Activated CD4-positive, alpha-beta T cell treated with anti-CD3 and anti-CD28 coated beads for 4 hours (primary cell): ENCODE measurements around the gene DPY19L1.
"Not testable (repeated sequence)": the region's sequence is repeated elsewhere in the genome, so short reads cannot be mapped to it uniquely, and the experiment has no call there.

ENCODE experiments used
- DNase-seq, 2 donors: peaks; one replicate each; pipeline ENCODE4 v3.0.0-alpha.2; 2020

Gene DPY19L1

DNA sequence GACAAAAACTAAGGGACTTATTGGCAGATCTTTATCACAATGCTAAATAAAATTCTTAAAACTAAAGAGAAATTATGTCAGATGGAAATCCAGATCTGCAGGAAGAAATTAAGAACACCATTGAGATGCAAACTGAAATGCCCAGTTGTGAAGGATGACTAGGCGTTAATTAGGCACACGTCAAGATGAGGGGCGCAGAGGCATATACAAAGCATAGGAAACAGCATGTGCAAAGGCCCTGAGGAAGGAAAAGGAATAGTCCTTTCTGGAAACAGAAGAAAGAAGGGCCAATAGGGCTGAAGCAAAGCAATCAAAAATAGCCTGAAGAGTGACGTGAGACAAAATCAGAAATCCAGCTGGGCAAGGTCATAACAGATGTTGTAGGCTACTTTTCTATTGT lies 53.1 kb downstream of the DPY19L1 start:
- not testable (repeated sequence) for DNase-seq

- no peak for DNase-seq
These were observed 54.8 kb downstream of the DPY19L1 start for GRCh38 chr7:34982371-34983019.

- DNase-seq, result not testable (repeated sequence)
These were observed 58.2 kb downstream of the DPY19L1 start for GRCh38 chr7:34979124-34979523.

DNA sequence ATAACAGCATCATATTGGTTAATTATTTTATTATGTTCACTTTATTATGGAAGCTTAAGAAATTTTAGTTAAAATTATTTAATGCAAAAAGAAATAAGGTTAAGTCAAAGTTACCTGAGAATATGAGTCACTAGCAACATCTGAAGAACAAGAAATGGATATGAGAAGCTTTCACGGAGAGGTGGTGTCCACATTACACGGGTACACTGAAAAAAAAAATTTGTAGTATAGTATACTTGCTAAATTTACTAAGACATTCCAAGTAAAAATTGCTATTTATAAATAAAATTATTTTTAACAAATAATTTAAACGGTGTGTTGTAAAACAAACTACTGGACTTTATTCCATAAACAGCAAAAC lies 63.9 kb downstream of the DPY19L1 start:
- no peak for DNase-seq

GRCh38 chr7:34972739-34973399 lies 64.4 kb downstream of the DPY19L1 start:
- DNase-seq, result not testable (repeated sequence)

GRCh38 chr7:34967818-34968217 lies 69.5 kb downstream of the DPY19L1 start:
- DNase-seq, result not testable (repeated sequence)

- DNase-seq, result not testable (repeated sequence)
These were observed 70.8 kb downstream of the DPY19L1 start for GRCh38 chr7:34966504-34966903.

DNA sequence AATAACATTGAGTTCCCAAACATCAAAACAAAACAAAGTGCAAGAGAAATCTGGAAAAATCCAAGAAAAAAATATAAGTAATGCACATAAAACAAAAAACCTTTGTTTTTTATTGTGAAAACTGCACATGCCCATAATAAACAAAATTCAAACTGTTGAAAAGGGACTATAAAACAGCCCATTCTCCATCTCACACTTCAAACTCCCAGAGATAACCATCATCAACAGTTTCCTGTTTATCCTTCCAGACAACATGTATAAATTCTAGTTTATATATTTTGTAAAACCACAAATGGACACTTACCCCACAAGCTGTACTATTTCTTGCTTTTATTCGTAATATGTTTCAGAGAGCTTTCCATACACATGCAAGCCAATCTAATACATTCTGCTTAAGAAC lies 79.3 kb downstream of the DPY19L1 start:
- DNase-seq, result no peak

GRCh38 chr7:34952822-34953221 lies 84.5 kb downstream of the DPY19L1 start:
- DNase-seq, result no peak

GRCh38 chr7:34949361-34949760 lies 87.9 kb downstream of the DPY19L1 start:
- DNase-seq, result no peak

- not testable (repeated sequence) for DNase-seq
These were observed 89.9 kb downstream of the DPY19L1 start for GRCh38 chr7:34947427-34947826.

- DNase-seq, result no peak
These were observed 90.8 kb downstream of the DPY19L1 start for GRCh38 chr7:34946486-34946885.

DNA sequence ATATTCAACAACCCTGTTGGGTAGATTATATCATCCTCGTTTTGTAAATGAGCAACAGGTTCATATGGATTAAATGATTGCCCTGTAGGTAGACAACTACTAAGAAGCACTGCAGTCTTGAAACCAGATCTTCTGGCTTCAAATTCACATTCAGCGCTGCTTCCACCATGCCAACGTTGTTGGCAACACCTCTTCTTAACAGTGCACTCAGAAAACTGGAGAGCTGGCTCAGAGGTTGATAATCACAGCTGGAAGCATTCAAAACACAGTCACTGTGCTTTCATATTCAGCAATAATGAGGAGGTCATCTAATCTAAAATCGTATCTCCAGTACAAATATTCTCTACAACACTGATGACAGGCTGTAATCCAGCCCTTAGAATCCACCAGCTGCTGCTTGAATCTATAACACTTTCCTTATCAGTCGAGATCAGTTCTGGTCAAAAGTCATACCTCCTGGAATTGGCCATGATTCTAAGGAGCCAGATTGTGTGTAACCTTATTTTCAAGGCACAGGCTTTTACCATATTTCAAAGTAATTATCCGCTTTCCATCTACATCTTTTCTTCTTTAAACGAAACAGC lies 91.3 kb downstream of the DPY19L1 start:
- DNase-seq, result not testable (repeated sequence)

DNA sequence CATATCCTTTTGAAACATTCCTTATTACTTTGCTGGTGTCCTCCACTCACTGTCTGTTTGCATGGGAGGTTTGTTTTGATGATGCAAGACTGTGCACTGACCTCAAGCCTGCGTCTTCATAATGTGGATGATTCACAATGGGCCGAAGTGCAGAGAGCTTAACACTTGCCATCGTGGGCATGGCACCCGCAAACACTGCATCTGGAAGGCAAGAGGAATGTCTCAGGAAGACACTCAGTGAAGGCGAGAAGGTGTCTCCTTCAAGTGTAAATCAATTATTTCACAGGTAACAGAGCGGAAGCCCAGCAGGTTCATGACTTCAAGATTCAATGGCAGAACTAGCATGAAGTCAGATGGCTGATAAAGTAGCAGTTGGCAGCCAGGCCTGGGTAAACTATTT lies 98.1 kb downstream of the DPY19L1 start:
- no peak for DNase-seq

GRCh38 chr7:34935735-34936165 lies 101.5 kb downstream of the DPY19L1 start:
- not testable (repeated sequence) for DNase-seq

DNA sequence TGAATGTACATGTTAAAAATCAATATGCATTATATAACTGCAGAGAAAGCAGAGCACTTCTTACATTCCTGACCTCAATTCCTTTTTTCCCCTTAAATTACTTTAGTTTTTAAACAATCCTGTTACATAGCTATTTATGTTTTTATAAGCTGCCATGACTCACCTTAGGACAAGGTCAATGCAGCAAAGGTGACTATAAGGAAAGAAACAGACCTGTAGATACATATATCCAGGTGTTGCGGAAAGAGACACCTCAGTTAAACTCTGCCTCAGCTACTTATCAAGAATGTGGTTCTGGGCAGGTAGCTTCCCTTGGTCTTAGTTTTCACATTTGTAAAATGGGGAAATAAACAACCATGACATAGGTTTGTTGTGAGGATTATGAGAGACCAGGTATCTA lies 105.5 kb downstream of the DPY19L1 start:
- no peak for DNase-seq

DNA sequence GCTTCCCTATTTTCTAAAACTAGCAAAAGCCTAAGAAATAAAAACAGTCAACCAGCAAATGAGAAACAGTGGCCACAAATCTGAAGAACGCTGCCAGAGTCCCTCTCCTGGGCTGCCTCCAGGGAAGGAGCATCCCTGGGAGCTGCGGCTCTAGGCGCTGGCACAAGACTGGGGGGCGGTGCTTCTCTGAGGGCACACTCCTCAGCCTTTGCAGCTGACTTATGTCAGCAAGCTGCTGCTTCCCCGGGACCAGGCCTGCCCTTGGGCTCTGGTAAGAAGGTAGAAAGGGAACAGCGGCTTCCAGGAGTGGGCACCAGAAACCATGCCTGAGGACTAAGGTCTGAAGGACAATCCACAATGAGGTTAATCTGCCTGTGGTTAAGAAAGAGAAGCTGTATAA lies 107.5 kb downstream of the DPY19L1 start:
- not testable (repeated sequence) for DNase-seq

DNA sequence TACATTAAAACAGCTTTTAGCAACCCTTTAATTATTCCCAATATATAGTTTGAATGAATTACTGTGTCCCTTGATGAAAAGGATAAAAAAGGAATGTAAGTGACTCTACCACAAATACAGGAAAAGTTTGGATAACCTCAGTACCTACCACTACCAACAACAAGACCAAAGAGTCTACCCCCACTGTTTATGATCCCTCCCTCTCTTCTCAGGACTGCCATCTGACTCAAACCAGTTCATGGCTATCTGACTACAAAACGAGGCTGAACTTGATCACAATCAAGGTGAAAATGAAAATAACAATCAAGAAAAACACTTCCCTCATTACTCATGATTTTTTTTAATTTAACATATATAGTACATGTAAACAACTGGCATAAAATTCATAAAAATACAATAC lies 108.7 kb downstream of the DPY19L1 start:
- DNase-seq, result no peak

GRCh38 chr7:34928052-34928451 lies 109.2 kb downstream of the DPY19L1 start:
- DNase-seq, result peak; percentile 22 to 30

DNA sequence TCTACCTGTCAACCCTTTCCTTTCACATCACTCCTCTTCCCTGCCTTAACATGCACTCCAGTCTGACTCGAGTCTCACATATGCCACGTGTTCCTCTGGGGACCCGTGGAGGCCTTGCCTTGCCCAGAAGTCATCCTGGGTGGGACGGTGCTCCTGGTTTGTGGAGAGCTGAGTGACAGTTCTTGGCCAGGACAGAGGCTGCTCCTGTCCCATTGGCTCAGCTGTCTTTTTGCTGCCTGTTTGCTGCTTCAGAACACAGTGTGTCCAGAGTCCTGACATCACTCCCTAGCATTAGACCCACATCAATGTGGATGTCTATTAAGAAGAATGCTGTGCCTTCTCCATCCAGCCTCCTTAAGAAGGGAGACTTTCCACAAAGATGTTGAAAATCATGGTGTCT lies 116.8 kb downstream of the DPY19L1 start:
- not testable (repeated sequence) for DNase-seq

DNA sequence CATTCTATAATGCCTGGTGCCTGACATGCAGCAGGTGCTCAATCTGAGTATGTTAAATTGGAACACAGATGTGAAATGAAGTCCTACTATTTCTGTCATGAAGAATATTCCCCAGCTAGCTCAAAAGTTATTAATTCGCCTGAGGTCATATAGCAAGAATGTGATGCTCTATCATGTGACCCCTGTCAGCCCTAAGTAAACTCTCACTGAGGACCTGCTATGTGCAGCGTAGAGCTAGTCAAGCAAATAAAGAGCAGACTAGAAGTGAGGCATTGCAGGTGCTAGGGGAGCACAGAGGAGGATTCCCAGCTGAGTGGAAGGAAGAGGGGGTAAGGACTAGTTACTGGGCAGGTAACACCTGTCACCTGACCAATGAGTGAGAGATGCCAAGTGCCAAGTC lies 118.2 kb downstream of the DPY19L1 start:
- DNase-seq, result not testable (repeated sequence)

- DNase-seq, result not testable (repeated sequence)
These were observed 119.0 kb downstream of the DPY19L1 start for GRCh38 chr7:34918198-34918861.

GRCh38 chr7:34917515-34917914 lies 119.8 kb downstream of the DPY19L1 start:
- not testable (repeated sequence) for DNase-seq

DNA sequence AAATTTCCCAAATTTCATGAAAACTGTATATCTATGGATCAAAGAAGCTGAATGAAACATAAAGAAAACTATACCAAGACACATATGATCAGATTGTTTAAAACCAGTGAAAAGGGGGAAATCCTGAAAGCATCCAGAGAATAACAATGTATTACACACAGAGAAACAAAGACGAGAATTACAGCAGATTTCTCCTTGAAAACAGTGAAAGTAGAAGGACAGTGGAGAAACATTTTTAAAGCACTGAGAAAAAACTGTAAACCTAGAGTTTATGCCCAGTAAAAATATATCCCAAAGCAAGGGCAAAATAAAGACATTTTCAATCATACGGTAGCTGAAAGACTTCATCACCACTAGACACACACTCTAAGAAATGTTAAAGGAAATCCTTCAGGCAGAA lies 121.0 kb downstream of the DPY19L1 start:
- no peak for DNase-seq
